Endodermal cell (in vitro differentiated cells): ENCODE data around the gene GRIA4. TPM values are rescaled to one million over a fixed set of nuclear protein-coding genes. Genes with fewer than 3 reads are reported as not detected.

Source experiments
- DNase-seq: peaks from one replicate; pipeline ENCODE4 v3.0.0-alpha.2; 2017
- H3K27ac ChIP-seq: 2 replicates; pipeline ENCODE4 v1.5.1; 2013; ENCODE audit warnings: mild to moderate bottlenecking, low read depth, low read length, moderate library complexity
- H3K27me3 ChIP-seq: 2 replicates; pipeline ENCODE4 v1.6.1; 2013; ENCODE audit warnings: mild to moderate bottlenecking, low read length, moderate library complexity; ENCODE audit not compliant: insufficient read depth, control insufficient read depth, poor library complexity, severe bottlenecking
- H3K36me3 ChIP-seq: 2 replicates; pipeline ENCODE4 v1.7.0; 2013; ENCODE audit warnings: mild to moderate bottlenecking, low read length, moderate library complexity; ENCODE audit not compliant: control insufficient read depth, insufficient read depth
- H3K4me1 ChIP-seq: one replicate; pipeline ENCODE4 v1.7.0; 2013; ENCODE audit warnings: low read length; ENCODE audit not compliant: control insufficient read depth, insufficient read depth
- H3K4me3 ChIP-seq: 2 replicates; pipeline ENCODE4 v1.5.1; 2013; ENCODE audit warnings: mild to moderate bottlenecking, low read length, moderate library complexity
- H3K9ac ChIP-seq: 2 replicates; pipeline ENCODE4 v1.6.1; 2013; ENCODE audit warnings: mild to moderate bottlenecking, low read length, moderate library complexity; ENCODE audit not compliant: poor library complexity, severe bottlenecking; ENCODE audit errors: extremely low read depth
- H3K9me3 ChIP-seq: 2 replicates; pipeline ENCODE4 v1.6.1; 2013; ENCODE audit warnings: mild to moderate bottlenecking, low read length, moderate library complexity; ENCODE audit not compliant: control insufficient read depth
- H3K27ac Mint-ChIP-seq: 2 replicates; pipeline ENCODE4 v1.8.0; 2020; ENCODE audit warnings: mixed read lengths
- H3K27me3 Mint-ChIP-seq: 2 replicates; pipeline ENCODE4 v1.8.0; 2021; ENCODE audit warnings: mild to moderate bottlenecking, mixed read lengths; ENCODE audit not compliant: insufficient read depth
- H3K36me3 Mint-ChIP-seq: 2 replicates; pipeline ENCODE4 v1.8.0; 2020; ENCODE audit warnings: low read depth, mixed read lengths
- H3K4me1 Mint-ChIP-seq: 2 replicates; pipeline ENCODE4 v1.8.0; 2020; ENCODE audit warnings: mixed read lengths
- H3K4me3 Mint-ChIP-seq: 2 replicates; pipeline ENCODE4 v1.8.0; 2020; ENCODE audit warnings: mild to moderate bottlenecking, moderate library complexity, mixed read lengths
- H3K9me3 Mint-ChIP-seq: 2 replicates; pipeline ENCODE4 v1.8.0; 2020; ENCODE audit warnings: mild to moderate bottlenecking, mixed read lengths
- WGBS, 2 experiments: methylation state at CpG; one replicate each; pipeline versions ENCODE4 v1.1.5 to v1.1.7; 2013; ENCODE audit warnings: missing lambda C conversion rate in 2 of 2, mixed read lengths in 1 of 2; ENCODE audit not compliant: insufficient coverage in 1 of 2, insufficient read length in 1 of 2; 5-methylcytosine and 5-hydroxymethylcytosine counted together
- total RNA-seq, 2 donors: library from RNA; stranded (reverse); fragmentation: NEBNext Ultra II Directional in 1 of 2; extraction: Animal tissue kit (Norgen Biotek cat#: 25700) in 1 of 2; gene quantifications; 2 replicates in 1 of 2; 3 replicates in 1 of 2; pipeline ENCODE4 v1.2.1, GENCODE V29; 2021
- TF ChIP-seq, protein P1 (sequence below): fragments of 200-600 bp; sonication (generic); conservative IDR thresholded peaks from 2 replicates; pipeline ENCODE4 v1.5.0; 2021; ENCODE audit warnings: antibody characterized with exemption, mild to moderate bottlenecking

The GRIA4 gene
- total RNA-seq, 2 donors from 2014 or later: 0.18 to 0.37 TPM

DNA sequence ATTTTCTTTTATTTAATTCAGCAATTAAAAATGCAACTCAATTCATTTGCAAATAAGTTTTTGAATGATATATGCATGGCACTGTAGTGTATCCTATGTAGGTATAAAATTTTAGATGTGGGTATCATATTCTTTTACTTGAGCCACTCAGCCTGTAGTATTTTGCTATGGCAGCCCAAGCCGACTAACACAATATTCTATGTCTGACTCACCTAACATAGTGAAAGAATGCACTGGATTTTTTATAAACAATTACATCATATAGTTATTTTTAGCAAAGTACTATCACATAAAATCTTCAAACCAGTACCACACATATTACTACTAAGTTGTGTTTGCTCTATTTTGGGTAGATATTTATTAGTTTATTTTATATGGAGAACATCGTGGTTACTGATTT lies 21.9 kb upstream of the GRIA4 start:
- no peak overlapping the region for H3K4me3 Mint-ChIP-seq
- Histone ChIP-seq H3K4me3 (no peak overlapping the region), H3K36me3 (no peaks in the 10 kb centered on the region), H3K9me3 (no peaks in the 10 kb centered on the region), H3K27ac (no peak overlapping the region), H3K4me1 (no peaks in the 10 kb centered on the region), H3K9ac (no peak overlapping the region), H3K27me3 (no peaks in the 10 kb centered on the region)
- H3K4me1 Mint-ChIP-seq: peaks cover 8% of the 10 kb centered on the region
- WGBS, 2 experiments: 92 to 100% methylated on average over 1 to 2 of the region's 2 CpGs
- H3K36me3 Mint-ChIP-seq: no peaks in the 10 kb centered on the region
- DNase-seq: no peak
- no peaks in the 10 kb centered on the region for H3K9me3 Mint-ChIP-seq
- no peaks in the 10 kb centered on the region for H3K27me3 Mint-ChIP-seq
- TF ChIP-seq, protein P1, sequence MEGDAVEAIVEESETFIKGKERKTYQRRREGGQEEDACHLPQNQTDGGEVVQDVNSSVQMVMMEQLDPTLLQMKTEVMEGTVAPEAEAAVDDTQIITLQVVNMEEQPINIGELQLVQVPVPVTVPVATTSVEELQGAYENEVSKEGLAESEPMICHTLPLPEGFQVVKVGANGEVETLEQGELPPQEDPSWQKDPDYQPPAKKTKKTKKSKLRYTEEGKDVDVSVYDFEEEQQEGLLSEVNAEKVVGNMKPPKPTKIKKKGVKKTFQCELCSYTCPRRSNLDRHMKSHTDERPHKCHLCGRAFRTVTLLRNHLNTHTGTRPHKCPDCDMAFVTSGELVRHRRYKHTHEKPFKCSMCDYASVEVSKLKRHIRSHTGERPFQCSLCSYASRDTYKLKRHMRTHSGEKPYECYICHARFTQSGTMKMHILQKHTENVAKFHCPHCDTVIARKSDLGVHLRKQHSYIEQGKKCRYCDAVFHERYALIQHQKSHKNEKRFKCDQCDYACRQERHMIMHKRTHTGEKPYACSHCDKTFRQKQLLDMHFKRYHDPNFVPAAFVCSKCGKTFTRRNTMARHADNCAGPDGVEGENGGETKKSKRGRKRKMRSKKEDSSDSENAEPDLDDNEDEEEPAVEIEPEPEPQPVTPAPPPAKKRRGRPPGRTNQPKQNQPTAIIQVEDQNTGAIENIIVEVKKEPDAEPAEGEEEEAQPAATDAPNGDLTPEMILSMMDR: no peak
- H3K27ac Mint-ChIP-seq: no peak overlapping the region

DNA sequence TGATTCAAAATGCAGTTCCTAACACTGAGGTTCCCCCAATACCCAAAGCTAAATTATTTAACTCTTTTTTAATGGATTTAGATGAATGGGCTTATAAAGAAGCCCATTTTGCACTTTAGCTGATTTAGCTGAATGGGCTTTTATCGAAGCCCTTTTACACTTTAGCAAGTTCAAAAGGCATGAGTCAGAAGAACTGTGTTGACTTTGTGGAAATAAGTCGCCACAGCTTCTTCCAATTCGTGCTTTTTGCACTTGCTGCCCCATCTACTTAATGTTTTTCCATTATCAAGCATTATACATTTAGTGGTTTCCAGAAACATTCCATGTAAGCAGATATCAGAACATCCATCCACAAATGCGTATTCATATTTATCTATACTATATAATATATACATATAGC lies 20.5 kb upstream of the GRIA4 start:
- no peak overlapping the region for H3K4me3 ChIP-seq
- H3K27ac ChIP-seq: no peak overlapping the region
- H3K27me3 Mint-ChIP-seq: peaks cover 2% of the 10 kb centered on the region
- no peak for DNase-seq
- no peak overlapping the region for H3K9ac ChIP-seq
- peaks cover 8% of the 10 kb centered on the region for H3K4me1 Mint-ChIP-seq
- no peak overlapping the region for H3K4me3 Mint-ChIP-seq
- no peaks in the 10 kb centered on the region for H3K36me3 ChIP-seq
- no peak overlapping the region for H3K27ac Mint-ChIP-seq
- H3K36me3 Mint-ChIP-seq: no peaks in the 10 kb centered on the region
- 83 to 93% methylated on average over 2 to 3 of the region's 4 CpGs for WGBS, 2 experiments
- no peaks in the 10 kb centered on the region for H3K27me3 ChIP-seq
- TF ChIP-seq, protein P1: no peak
- H3K9me3 Mint-ChIP-seq: no peaks in the 10 kb centered on the region
- no peaks in the 10 kb centered on the region for H3K9me3 ChIP-seq
- H3K4me1 ChIP-seq: no peaks in the 10 kb centered on the region

DNA sequence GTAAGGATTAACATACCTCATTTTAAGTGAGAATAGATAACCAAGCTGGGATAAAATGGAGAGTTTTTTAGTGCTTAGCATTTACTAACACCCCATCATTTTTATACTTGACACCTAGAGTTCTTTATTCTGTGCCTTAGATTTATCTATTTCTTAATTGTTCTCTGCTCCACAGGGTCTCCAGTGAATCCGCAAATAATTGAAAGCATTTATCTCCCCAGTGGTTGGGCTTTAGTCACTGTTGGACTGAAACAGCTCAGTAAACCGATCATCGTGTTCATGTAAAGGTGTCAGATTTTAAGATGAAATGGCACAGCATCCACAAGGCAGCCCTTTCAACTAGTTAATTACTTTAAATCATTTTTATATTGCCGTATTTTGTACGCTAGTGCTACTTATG lies 17.8 kb upstream of the GRIA4 start:
- Histone ChIP-seq H3K4me3 (no peak overlapping the region), H3K9me3 (no peaks in the 10 kb centered on the region), H3K36me3 (no peaks in the 10 kb centered on the region), H3K27ac (no peak overlapping the region), H3K27me3 (no peaks in the 10 kb centered on the region), H3K4me1 (no peaks in the 10 kb centered on the region), H3K9ac (no peak overlapping the region)
- Mint-ChIP-seq H3K27ac (no peak overlapping the region), H3K4me1 (peaks cover 9% of the 10 kb centered on the region), H3K9me3 (no peaks in the 10 kb centered on the region), H3K36me3 (no peaks in the 10 kb centered on the region), H3K27me3 (peaks cover 2% of the 10 kb centered on the region), H3K4me3 (no peak overlapping the region)
- 50 to 65% methylated on average over 1 to 4 of the region's 5 CpGs for WGBS, 2 experiments
- TF ChIP-seq, protein P1: no peak
- DNase-seq: no peak
